GM23338 (cell line): ENCODE data around the gene MAFB. TPM values are rescaled to one million over a fixed set of nuclear protein-coding genes. Genes with fewer than 3 reads are reported as not detected.

ENCODE experiments used
- ATAC-seq: fragments of 200-7000 bp; cut with Tn5 transposase; 3 replicates; pipeline ENCODE4 v1.9.1; 2020
- DNase-seq: peaks from one replicate; pipeline ENCODE4 v3.0.0-alpha.2; 2015; ENCODE audit warnings: low spot score
- H2AFZ ChIP-seq: fragments of 200-600 bp; sonication (generic); 2 replicates; pipeline ENCODE4 v1.8.0; 2016; ENCODE audit warnings: antibody characterized with exemption, mild to moderate bottlenecking, moderate library complexity
- H3F3A ChIP-seq: fragments of 200-600 bp; sonication (generic); replicated peaks from 2 replicates; pipeline ENCODE4 v1.8.0; 2017; ENCODE audit warnings: antibody characterized with exemption, mixed run types, low read depth
- H3K27ac ChIP-seq: fragments of 200-600 bp; sonication (generic); 2 replicates; pipeline ENCODE4 v1.6.1; 2016; ENCODE audit warnings: low read depth
- H3K27me3 ChIP-seq: fragments of 200-600 bp; sonication (generic); 2 replicates; pipeline ENCODE4 v1.8.0; 2016; ENCODE audit warnings: mild to moderate bottlenecking, mixed run types, moderate library complexity; ENCODE audit not compliant: insufficient read depth
- H3K36me3 ChIP-seq: fragments of 200-600 bp; sonication (generic); 2 replicates; pipeline ENCODE4 v1.8.0; 2016; ENCODE audit warnings: mild to moderate bottlenecking; ENCODE audit not compliant: insufficient read depth
- H3K4me1 ChIP-seq: fragments of 200-600 bp; sonication (generic); 2 replicates; pipeline ENCODE4 v1.8.0; 2016; ENCODE audit warnings: mild to moderate bottlenecking, moderate library complexity; ENCODE audit not compliant: insufficient read depth
- H3K4me2 ChIP-seq: fragments of 200-600 bp; sonication (generic); 2 replicates; pipeline ENCODE4 v1.7.1; 2017; ENCODE audit warnings: mixed run types
- H3K4me3 ChIP-seq: fragments of 200-600 bp; sonication (generic); 2 replicates; pipeline ENCODE4 v1.6.1; 2016; ENCODE audit warnings: mixed run types
- H3K79me2 ChIP-seq: fragments of 200-600 bp; sonication (generic); replicated peaks from 2 replicates; pipeline ENCODE4 v1.8.0; 2017; ENCODE audit warnings: mild to moderate bottlenecking; ENCODE audit not compliant: insufficient read depth
- H3K9me2 ChIP-seq: fragments of 200-600 bp; sonication (generic); 2 replicates; pipeline ENCODE4 v1.8.0; 2017; ENCODE audit not compliant: insufficient read depth
- H4K20me1 ChIP-seq: fragments of 200-600 bp; sonication (generic); replicated peaks from 2 replicates; pipeline ENCODE4 v1.8.0; 2017; ENCODE audit warnings: mild to moderate bottlenecking; ENCODE audit not compliant: insufficient read depth
- H3K27ac Mint-ChIP-seq: 2 replicates; pipeline ENCODE4 v1.8.0; 2020; ENCODE audit warnings: inconsistent platforms, mild to moderate bottlenecking, moderate library complexity, mixed read lengths
- H3K27me3 Mint-ChIP-seq: 3 replicates; pipeline ENCODE4 v1.8.0; 2022; ENCODE audit warnings: low read depth, mild to moderate bottlenecking, moderate library complexity, mixed read lengths, inconsistent platforms; ENCODE audit not compliant: insufficient read depth, poor library complexity
- H3K36me3 Mint-ChIP-seq: 3 replicates; pipeline ENCODE4 v1.8.0; 2021; ENCODE audit warnings: low read depth, mild to moderate bottlenecking, inconsistent platforms, moderate library complexity, mixed read lengths
- H3K4me1 Mint-ChIP-seq: 3 replicates; pipeline ENCODE4 v1.8.0; 2020; ENCODE audit warnings: mild to moderate bottlenecking, inconsistent platforms, mixed read lengths
- H3K4me3 Mint-ChIP-seq: 3 replicates; pipeline ENCODE4 v1.8.0; 2021; ENCODE audit warnings: moderate library complexity, mild to moderate bottlenecking, inconsistent platforms, mixed read lengths
- H3K9me3 Mint-ChIP-seq: 3 replicates; pipeline ENCODE4 v1.8.0; 2020; ENCODE audit warnings: moderate library complexity, mild to moderate bottlenecking, inconsistent platforms, mixed read lengths
- CREB1 ChIP-seq: fragments of 250-450 bp; sonication (Bioruptor Pico); IDR thresholded peaks from 2 replicates; pipeline ENCODE4 v1.5.0; 2020; ENCODE audit warnings: low read depth, mild to moderate bottlenecking, moderate library complexity
- CTCF ChIP-seq, 2 experiments: fragments of 200-600 bp in 1 of 2; sonication (generic) in 1 of 2; conservative IDR thresholded peaks; 2 replicates each; pipeline versions ENCODE4 v1.5.1 to v1.6.1; 2016 to 2017; ENCODE audit warnings: antibody characterized with exemption in 2 of 2, low read depth in 2 of 2, mild to moderate bottlenecking in 2 of 2, moderate library complexity in 1 of 2
- ETS1 ChIP-seq: IDR thresholded peaks from 2 replicates; pipeline ENCODE4 v1.6.1; 2016; ENCODE audit warnings: antibody characterized with exemption
- EZH2 ChIP-seq: fragments of 200-600 bp; sonication (generic); IDR thresholded peaks from one replicate; pipeline ENCODE4 v1.8.0; 2017; ENCODE audit warnings: antibody characterized with exemption, mild to moderate bottlenecking, low read depth; ENCODE audit not compliant: unreplicated experiment
- EZH2phosphoT487 ChIP-seq: fragments of 200-600 bp; sonication (generic); IDR thresholded peaks from one replicate; pipeline ENCODE4 v1.8.1; 2018; ENCODE audit warnings: antibody characterized with exemption; ENCODE audit not compliant: unreplicated experiment
- JUNB ChIP-seq: IDR thresholded peaks from one replicate; pipeline ENCODE4 v1.6.1; 2016; ENCODE audit warnings: antibody characterized with exemption; ENCODE audit not compliant: unreplicated experiment
- NANOG ChIP-seq: IDR thresholded peaks from 2 replicates; pipeline ENCODE4 v1.6.1; 2016; ENCODE audit warnings: antibody characterized with exemption, borderline replicate concordance
- POLR2AphosphoS5 ChIP-seq: IDR thresholded peaks from 2 replicates; pipeline ENCODE4 v1.6.1; 2016; ENCODE audit warnings: antibody characterized with exemption, low read depth
- STAT1 ChIP-seq: IDR thresholded peaks from one replicate; pipeline ENCODE4 v1.6.1; 2016; ENCODE audit warnings: antibody characterized with exemption; ENCODE audit not compliant: unreplicated experiment
- ZNF114 ChIP-seq: fragments of 250-450 bp; sonication (Bioruptor Pico); IDR thresholded peaks from 2 replicates; pipeline ENCODE4 v1.5.0; 2020; ENCODE audit warnings: mild to moderate bottlenecking, moderate library complexity
- ZNF331 ChIP-seq: fragments of 250-450 bp; sonication (Bioruptor Pico); IDR thresholded peaks from 2 replicates; pipeline ENCODE4 v1.5.0; 2020; ENCODE audit warnings: low read depth, mild to moderate bottlenecking, moderate library complexity
- ZNF462 ChIP-seq: fragments of 250-450 bp; sonication (Bioruptor Pico); IDR thresholded peaks from 2 replicates; pipeline ENCODE4 v1.5.0; 2020; ENCODE audit warnings: mild to moderate bottlenecking, moderate library complexity
- polyA plus RNA-seq: library from polyadenylated mRNA; unstranded; fragments of >200 nt; fragmentation: Nextera tagmentation; extraction: Ambion mirVana; gene quantifications from 2 replicates; pipeline ENCODE4 v1.2.1, GENCODE V29; 2016
- total RNA-seq: library from RNA; depleted of rRNA; stranded (reverse); fragments of >200 nt; shearing (Covaris generic); gene quantifications from 2 replicates; pipeline ENCODE4 v1.2.3, GENCODE V29; 2014
- TF ChIP-seq, protein P1 (sequence below): IDR thresholded peaks from one replicate; pipeline ENCODE4 v1.6.1; 2018; ENCODE audit warnings: antibody characterized with exemption; ENCODE audit not compliant: unreplicated experiment

MAFB gene
- total and polyA plus RNA-seq, 2 experiments from 2014 or later, result 1.6 to 2.3 TPM

DNA sequence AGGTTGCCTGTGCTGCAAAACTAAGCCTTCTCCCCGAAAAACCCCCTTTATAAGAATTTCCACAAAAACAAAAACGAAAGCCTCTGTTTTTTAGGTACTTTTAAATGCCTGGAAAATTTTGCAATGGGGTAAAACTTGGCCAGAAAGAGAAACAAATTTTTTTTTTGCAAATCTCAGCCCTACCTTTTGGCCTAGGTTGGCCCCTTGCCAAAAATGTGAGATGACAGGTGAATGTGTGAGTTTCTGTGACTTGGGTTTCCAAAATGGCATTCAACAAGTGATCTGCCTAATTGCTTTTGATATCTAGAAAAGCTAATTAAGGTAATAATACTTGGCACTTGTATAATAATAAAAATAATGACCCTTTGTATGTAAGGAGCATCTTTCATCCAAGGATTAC, 48.4 kb downstream of the MAFB start:
- Histone ChIP-seq H2AFZ (no peak overlapping the region), H3K36me3 (no peaks in the 10 kb centered on the region), H3K4me1 (no peaks in the 10 kb centered on the region), H3K4me2 (no peak overlapping the region), H3K79me2 (no peaks in the 10 kb centered on the region), H3K27me3 (no peaks in the 10 kb centered on the region), H3K9me2 (peaks cover 7% of the 10 kb centered on the region; the same call in 1 of the 2 replicates), H4K20me1 (no peaks in the 10 kb centered on the region), H3F3A (no peaks in the 10 kb centered on the region), H3K4me3 (no peak overlapping the region), H3K27ac (no peak overlapping the region)
- no peak for ATAC-seq
- Mint-ChIP-seq H3K27me3 (peaks cover 8% of the 10 kb centered on the region), H3K36me3 (no peaks in the 10 kb centered on the region), H3K4me1 (no peaks in the 10 kb centered on the region), H3K27ac (no peak overlapping the region), H3K9me3 (no peaks in the 10 kb centered on the region; the same call in 2 of the 3 replicates), H3K4me3 (no peak overlapping the region)
- TF ChIP-seq EZH2phosphoT487, result no peak
- no peak for TF ChIP-seq POLR2AphosphoS5
- TF ChIP-seq JUNB, result no peak
- TF ChIP-seq ZNF331 (CRISPR knock-in tag), result no peak
- TF ChIP-seq, protein P1, sequence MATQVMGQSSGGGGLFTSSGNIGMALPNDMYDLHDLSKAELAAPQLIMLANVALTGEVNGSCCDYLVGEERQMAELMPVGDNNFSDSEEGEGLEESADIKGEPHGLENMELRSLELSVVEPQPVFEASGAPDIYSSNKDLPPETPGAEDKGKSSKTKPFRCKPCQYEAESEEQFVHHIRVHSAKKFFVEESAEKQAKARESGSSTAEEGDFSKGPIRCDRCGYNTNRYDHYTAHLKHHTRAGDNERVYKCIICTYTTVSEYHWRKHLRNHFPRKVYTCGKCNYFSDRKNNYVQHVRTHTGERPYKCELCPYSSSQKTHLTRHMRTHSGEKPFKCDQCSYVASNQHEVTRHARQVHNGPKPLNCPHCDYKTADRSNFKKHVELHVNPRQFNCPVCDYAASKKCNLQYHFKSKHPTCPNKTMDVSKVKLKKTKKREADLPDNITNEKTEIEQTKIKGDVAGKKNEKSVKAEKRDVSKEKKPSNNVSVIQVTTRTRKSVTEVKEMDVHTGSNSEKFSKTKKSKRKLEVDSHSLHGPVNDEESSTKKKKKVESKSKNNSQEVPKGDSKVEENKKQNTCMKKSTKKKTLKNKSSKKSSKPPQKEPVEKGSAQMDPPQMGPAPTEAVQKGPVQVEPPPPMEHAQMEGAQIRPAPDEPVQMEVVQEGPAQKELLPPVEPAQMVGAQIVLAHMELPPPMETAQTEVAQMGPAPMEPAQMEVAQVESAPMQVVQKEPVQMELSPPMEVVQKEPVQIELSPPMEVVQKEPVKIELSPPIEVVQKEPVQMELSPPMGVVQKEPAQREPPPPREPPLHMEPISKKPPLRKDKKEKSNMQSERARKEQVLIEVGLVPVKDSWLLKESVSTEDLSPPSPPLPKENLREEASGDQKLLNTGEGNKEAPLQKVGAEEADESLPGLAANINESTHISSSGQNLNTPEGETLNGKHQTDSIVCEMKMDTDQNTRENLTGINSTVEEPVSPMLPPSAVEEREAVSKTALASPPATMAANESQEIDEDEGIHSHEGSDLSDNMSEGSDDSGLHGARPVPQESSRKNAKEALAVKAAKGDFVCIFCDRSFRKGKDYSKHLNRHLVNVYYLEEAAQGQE, result no peak
- TF ChIP-seq NANOG, result no peak
- no peak for TF ChIP-seq ETS1
- no peak for TF ChIP-seq EZH2
- no peak for TF ChIP-seq ZNF114
- TF ChIP-seq CTCF (conservative IDR thresholded peaks at IDR 0.05; ENCODE audit: low read depth in 2 of 2), result no peak
- no peak for TF ChIP-seq CREB1 (CRISPR knock-in tag)
- no peak for TF ChIP-seq STAT1
- no peak for TF ChIP-seq ZNF462
- DNase-seq, result no peak
